Measurements from ENCODE around the gene MRFAP1.
"Not testable (repeated sequence)": the region's sequence is repeated elsewhere in the genome, so short reads cannot be mapped to it uniquely, and the experiment has no call there.

MRFAP1 gene

GRCh38 chr4:6634746-6635145 lies 5.7 kb upstream of the MRFAP1 start:
- DNase-seq (ENCODE audit: low read depth), result no peak

DNA sequence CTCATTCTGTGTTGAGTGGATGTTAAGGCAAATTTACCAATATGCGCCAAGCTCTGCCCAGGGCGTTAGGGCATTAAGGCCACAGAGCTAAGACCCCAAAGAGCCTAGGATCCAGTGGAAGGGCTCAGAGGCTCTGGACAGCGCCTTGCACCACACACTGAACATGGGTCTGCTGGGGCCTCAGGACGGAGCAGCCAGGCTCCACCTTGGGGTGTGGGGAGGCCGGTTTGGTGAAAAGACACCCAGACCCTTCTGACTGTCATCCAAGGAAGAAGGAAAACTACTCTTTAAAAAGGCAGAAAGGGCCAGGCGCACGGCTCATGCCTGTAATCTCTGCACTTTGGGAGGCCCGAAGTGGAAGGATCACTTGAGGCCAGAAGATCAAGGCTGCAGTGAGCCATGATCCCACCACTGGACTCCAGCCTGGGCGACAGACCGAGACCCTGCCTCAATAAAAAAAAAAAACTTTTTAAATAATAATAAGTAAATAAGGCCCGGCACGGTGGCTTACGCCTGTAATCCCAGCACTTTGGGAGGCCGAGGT lies 1.3 kb upstream of the MRFAP1 start:
- no peak for DNase-seq (ENCODE audit: low read depth)

DNA sequence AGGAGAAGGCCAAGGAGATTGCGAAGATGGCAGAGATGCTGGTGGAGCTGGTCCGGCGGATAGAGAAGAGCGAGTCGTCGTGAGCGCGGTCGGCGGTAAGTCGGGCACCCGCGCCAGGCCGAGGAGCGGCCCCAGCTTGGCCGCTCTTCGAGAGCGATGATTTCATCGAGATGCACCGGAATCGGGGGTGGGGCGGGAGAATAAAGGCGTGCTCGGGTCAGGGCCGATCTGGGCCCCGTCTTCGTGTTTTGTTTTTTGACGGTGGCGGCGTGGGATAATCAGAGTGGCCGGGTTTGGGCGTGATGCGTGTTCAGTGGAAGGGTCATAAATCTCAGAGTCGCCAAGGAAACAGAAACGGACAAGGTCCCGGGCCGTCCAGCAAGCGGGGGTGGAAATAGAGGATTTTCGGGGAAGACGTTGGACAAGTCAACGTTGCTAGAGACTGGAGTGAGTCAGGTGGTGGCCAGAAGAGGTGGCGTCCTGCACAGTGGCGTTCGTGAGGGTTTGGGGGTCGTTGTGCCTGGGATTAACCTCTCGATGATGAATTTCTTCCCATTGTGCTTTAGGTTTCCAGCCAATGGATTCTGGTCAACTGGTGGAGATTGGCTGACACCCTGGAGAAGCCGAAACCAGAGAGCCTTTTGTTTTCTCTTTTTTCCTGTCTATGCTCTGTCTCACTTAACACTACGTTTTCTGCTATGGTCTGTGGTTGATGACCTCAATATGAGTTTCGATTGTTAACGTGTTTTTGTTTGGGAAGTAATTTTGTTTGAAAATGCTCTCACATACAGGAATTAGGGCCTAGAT lies 882 bp downstream of the MRFAP1 start:
- peak; percentile 13 for DNase-seq (ENCODE audit: low read depth)

DNA sequence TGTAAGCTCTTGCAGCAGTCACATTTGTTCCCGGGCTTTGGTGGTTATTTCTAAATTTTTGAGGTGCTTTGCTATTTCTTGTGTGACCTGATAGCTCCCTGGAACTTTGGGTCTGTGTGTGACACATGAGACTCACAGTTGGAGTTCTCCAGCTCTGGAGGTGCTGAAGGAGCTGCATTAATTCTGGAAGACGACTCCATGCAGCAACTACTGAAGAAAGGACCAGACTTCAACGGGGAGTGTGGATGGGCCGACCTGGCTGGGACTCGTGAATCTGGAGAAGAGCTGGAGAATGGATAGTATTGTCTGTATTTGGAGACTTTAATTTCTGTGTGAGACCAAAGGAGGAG lies 1.5 kb downstream of the MRFAP1 start:
- no peak for DNase-seq (ENCODE audit: low read depth)

DNA sequence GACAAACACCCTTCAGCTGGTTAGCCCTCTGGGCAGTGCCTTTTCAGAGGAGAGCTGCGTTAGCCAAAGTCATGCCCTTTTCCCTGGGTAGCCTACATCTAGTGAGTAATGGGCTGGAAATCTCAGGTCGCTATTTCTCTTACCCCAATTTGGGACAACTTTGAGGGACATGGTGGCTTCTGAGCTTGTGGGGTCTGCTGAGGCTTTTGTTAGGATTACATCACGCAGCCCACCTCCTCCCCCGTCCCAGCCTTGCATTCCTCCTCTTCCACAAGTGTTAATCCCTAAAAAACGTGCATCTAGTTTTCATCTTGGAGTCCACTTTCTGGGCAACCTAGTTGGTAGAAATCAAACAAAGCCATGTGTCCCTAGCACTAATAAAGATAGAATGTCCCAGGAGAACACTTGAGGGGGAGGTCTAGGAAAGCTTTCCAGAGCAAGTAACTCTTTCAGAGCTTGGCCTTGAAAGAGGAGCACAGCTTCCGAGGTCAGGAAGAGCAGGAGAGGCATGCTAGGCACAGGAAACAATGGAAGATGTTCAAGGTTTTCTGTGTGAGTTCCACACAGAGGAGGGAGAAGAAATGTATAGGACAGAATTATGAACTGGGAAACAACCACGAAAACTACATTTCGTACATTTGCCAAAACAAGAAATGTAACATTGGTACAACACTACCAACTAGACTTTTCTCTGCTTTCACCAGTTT lies 2.8 kb downstream of the MRFAP1 start:
- DNase-seq (ENCODE audit: low read depth), result no peak

GRCh38 chr4:6644792-6645530 lies 4.5 kb downstream of the MRFAP1 start:
- DNase-seq (ENCODE audit: low read depth), result no peak

DNA sequence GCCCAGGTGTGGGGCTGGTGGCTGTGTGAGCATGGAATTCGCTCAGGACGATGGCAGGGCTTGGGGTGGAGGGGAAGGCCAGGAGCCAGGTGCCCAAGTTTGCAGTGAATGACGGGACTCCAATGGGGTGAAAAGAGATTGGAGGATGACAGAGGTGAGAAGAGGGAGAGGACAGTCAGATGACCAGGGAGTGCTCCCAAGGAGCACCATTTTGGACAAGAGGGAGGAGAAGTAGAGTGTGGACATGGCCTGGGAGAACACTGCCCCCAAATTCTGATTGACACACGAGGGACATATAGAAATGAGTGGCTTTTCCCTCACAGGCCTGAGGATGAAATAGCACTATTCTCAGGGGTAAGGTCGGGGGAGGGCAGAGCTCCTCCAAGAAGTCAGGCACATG lies 6.7 kb downstream of the MRFAP1 start:
- DNase-seq (ENCODE audit: low read depth), result no peak

- DNase-seq (ENCODE audit: low read depth), result no peak
These were observed 7.2 kb downstream of the MRFAP1 start for GRCh38 chr4:6647582-6648230.

DNA sequence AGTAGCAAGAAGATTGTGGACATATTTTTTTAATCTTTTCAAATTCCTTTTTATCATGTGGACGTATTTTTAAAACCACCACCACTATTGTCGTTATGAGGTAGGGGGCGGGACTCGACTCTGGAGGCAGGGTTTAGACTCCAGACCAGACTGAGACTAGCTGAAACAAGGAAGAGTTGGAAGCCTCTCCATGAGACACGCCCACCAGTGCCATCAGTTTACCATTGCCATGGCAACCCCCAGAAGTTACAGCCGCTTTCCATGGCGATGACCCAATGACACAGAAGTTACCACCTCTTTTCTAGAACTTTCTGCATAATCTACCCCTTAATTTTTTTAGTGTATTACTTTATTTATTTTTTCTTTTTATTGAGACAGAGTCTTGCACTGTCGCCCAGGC lies 8.7 kb downstream of the MRFAP1 start:
- no peak for DNase-seq (ENCODE audit: low read depth)

DNA sequence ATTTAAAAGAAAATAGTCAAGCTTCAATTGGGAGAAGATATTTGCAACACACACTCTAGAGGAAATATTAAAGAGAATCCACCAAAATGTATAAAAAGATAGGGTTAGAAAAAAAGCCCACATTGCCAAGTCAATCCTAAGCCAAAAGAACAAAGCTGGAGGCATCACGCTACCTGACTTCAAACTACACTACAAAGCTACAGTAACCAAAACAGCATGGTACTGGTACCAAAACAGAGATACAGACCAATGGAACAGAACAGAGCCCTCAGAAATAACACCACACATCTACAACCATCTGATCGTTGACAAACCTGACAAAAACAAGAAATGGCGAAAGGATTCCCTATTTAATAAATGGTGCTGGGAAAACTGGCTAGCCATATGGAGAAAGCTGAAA lies 13.7 kb downstream of the MRFAP1 start:
- not testable (repeated sequence) for DNase-seq (ENCODE audit: low read depth)

- DNase-seq (ENCODE audit: low read depth), result not testable (repeated sequence)
These were observed 14.8 kb downstream of the MRFAP1 start for GRCh38 chr4:6655291-6655690.

DNA sequence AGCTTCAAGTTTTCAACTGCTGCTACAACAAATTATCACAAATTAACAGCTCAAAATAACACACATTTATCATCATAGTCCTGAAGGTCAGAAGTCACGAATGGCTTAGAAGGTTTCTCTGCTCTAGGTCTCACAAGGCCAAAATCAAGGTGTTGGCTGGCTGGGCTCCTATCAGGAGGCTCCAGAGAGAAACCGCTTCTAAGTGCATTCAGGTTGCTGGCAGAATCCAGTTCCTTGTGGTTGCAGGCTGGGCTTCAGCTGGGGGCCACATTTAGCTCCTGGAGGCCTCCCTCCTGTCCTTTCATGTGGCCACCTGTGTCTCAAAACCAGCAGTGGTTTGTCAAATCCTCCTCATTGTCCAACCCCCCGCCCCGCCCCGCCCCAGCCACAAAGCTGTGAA lies 15.4 kb downstream of the MRFAP1 start:
- no peak for DNase-seq (ENCODE audit: low read depth)

GRCh38 chr4:6657242-6658208 lies 17.0 kb downstream of the MRFAP1 start:
- no peak for DNase-seq (ENCODE audit: low read depth)

DNA sequence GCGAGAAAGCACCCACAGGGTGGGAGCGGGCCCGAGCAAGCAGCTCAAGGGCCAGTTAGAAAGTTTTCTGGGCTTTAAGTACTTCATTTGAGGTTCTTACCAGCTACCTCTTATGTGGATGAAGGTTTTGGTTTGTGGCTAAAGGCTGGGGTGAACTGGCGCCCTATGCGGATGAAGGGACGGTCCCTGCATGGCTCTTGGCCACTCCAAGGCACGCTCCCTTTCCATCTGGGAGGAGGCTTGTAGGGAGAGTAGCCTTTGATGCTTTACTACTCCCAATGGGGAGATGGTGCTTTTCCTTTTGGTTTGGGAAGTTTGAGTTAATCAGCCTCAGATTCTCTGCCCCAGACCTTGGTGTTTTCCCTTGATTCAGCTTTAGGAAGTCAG lies 17.7 kb downstream of the MRFAP1 start:
- DNase-seq (ENCODE audit: low read depth), result no peak

DNA sequence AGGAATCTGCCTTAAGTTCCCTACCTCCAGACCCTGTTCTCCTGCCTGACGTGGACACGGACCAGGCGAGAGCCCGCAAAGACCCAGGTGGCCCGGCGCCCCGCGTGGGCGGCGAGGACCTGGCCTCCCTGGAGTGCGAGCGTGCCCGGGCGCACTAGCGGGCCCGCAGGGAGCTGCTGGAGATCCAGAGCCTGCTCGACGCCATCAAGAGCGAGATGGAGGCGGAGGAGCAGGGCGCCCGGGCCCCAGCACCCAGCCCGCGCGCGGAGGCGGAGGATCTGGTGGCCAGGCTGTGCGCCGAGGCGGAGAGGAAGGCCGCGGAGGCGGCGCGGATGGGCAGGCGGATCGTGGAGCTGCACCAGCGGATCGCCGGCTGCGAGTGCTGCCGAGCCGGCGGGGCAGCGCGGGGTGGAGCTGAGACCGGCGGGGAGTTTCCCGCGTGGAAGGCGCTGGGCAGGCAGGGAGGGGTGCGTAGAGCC lies 18.2 kb downstream of the MRFAP1 start:
- DNase-seq (ENCODE audit: low read depth), result peak; percentile 23

GRCh38 chr4:6659897-6660296 lies 19.4 kb downstream of the MRFAP1 start:
- no peak for DNase-seq (ENCODE audit: low read depth)

DNA sequence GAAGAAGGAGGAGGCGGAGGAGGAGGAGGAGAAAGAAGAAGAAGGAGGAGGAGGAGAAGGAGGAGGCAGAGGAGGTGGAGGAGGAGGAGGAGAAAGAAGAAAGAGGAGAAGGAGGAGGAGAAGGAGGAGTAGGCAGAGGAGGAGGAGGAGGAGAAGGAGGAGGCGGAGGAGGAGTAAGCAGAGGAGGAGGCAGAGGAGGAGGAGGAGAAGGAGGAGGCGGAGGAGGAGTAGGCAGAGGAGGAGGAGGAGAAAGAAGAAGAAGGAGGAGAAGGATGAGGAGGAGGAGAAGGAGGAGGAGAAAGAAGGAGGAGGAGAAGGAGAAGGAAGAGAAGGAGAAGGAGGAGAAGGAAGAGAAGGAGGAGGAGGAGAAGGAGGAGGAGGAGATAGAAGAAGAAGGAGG lies 19.9 kb downstream of the MRFAP1 start:
- no peak for DNase-seq (ENCODE audit: low read depth)

DNA sequence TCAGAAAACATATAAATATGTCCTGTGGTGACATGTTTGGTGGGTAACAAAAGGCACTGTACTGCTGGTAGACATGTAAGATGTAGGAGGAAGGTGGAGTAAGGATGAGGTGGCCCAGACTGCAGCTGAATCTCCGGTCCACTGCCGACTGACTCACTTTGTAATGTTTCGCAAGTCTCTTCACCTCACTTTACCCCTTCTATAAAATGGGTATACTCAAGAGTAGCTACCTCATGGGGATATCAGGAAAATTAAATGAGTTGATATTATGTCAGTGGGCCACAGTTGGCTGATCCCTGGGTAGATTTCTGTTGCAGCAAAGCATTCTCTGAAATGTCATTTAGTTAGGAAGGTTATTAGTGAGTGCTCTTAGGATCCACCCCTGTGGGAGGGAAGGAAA lies 22.1 kb downstream of the MRFAP1 start:
- DNase-seq (ENCODE audit: low read depth), result no peak

- no peak for DNase-seq (ENCODE audit: low read depth)
These were observed 23.3 kb downstream of the MRFAP1 start for GRCh38 chr4:6663596-6664393.

DNA sequence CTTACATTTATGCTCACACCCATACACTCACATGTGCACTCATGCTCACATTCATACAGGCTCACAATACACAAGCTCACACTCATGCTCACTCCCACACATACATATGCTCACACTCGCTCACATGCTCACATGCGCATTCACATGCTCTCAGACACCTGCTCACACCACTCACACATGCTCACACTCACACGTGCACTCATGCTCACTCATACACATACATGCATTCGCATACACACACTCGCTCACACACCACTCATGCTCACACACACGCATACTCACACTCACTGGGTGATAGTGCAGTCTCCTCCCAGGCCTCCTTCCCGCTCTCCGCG lies 24.8 kb downstream of the MRFAP1 start:
- DNase-seq (ENCODE audit: low read depth), result no peak

Measured in activated T-cell treated with anti-CD3 and anti-CD28 coated beads for 24 hours (primary cell).